K562 (cell line): Measurements from ENCODE around the gene BTRC.

Experiments
- ARID4B ChIP-seq: sonication (generic); formaldehyde crosslinking; IDR thresholded peaks from 2 replicates; pipeline ENCODE4 v1.8.0; 2022; ENCODE audit warnings: mild to moderate bottlenecking, missing genetic modification reagents
- ATF4 ChIP-seq: fragments of 450-650 bp; formaldehyde crosslinking; IDR thresholded peaks from 2 replicates; pipeline ENCODE4 v1.4.0; 2022; ENCODE audit warnings: mild to moderate bottlenecking, moderate library complexity
- CTCF ChIP-seq, 3 experiments: IDR thresholded peaks in 2 of 3; conservative IDR thresholded peaks in 1 of 3; 2 replicates each; pipeline ENCODE4 v1.5.1; 2011 to 2012; ENCODE audit warnings: low read length in 3 of 3, mild to moderate bottlenecking in 3 of 3, control low read depth in 2 of 3, improper control_type of control experiment in 1 of 3, inconsistent platforms in 1 of 3, low read depth in 1 of 3, mixed read lengths in 1 of 3, moderate library complexity in 1 of 3; ENCODE audit not compliant: insufficient read depth in 2 of 3
- ELF1 ChIP-seq: fragments of 200-800 bp; sonication (Bioruptor generic); IDR thresholded peaks from 2 replicates; pipeline ENCODE4 v1.6.1; 2016; ENCODE audit warnings: missing genetic modification characterization, missing compliant biosample characterization
- NFIC ChIP-seq: fragments of 450-650 bp; IDR thresholded peaks from 2 replicates; pipeline ENCODE4 v1.6.1; 2017; ENCODE audit warnings: mild to moderate bottlenecking, inconsistent platforms
- ZNF121 ChIP-seq: sonication (generic); formaldehyde crosslinking; conservative IDR thresholded peaks from 2 replicates; pipeline ENCODE4 v1.8.0; 2022; ENCODE audit warnings: missing genetic modification reagents
- ZNF224 ChIP-seq: sonication (generic); formaldehyde crosslinking; IDR thresholded peaks from 2 replicates; pipeline ENCODE4 v1.8.0; 2022; ENCODE audit warnings: mild to moderate bottlenecking, missing genetic modification reagents
- ZNF639 ChIP-seq, 2 experiments: fragments of 200-800 bp in 1 of 2; sonication (Bioruptor generic) in 1 of 2; sonication (generic) in 1 of 2; formaldehyde crosslinking in 1 of 2; IDR thresholded peaks in 1 of 2; conservative IDR thresholded peaks in 1 of 2; 2 replicates each; pipeline versions ENCODE4 v1.5.0 to v1.6.1; 2016 to 2020; ENCODE audit warnings: missing compliant biosample characterization in 1 of 2, missing genetic modification characterization in 1 of 2, missing genetic modification reagents in 1 of 2

- no peak for TF ChIP-seq NFIC
- no peak for TF ChIP-seq ARID4B
- no peak for TF ChIP-seq ELF1 (tag)
- TF ChIP-seq CTCF (IDR thresholded peaks at IDR 0.05 in 2 of 3, conservative IDR thresholded peaks at IDR 0.05 in 1 of 3; ENCODE audit: insufficient read depth in 2 of 3, low read depth in 1 of 3, low read length in 3 of 3), result no peak
- TF ChIP-seq ZNF121 (CRISPR knock-in tag), result no peak
- no peak for TF ChIP-seq ZNF639 (CRISPR knock-in tag; conservative IDR thresholded peaks at IDR 0.05 in 1 of 2, IDR thresholded peaks at IDR 0.05 in 1 of 2)
- TF ChIP-seq ATF4 (CRISPR knock-in tag), result no peak
- no peak for TF ChIP-seq ZNF224
These were observed 204.2 kb downstream of the BTRC start for GRCh38 chr10:101558204-101558603.
